Lung (tissue), 12 donors: ENCODE data around the gene RERE. TPM values are rescaled to one million over a fixed set of nuclear protein-coding genes. Genes with fewer than 3 reads are reported as not detected.

Source experiments
- ATAC-seq: fragments of 200-7000 bp; cut with Tn5 transposase; one replicate; pipeline ENCODE4 v1.9.1; 2020; ENCODE audit warnings: moderate number of reproducible peaks; ENCODE audit not compliant: insufficient read depth, low FRiP score
- DNase-seq, 3 donors: peaks; one replicate each; pipeline ENCODE4 v3.0.0-alpha.2; 2013 to 2017
- H3K27ac ChIP-seq, 2 donors: one replicate each; pipeline ENCODE4 v1.5.1; 2013; ENCODE audit warnings: mild to moderate bottlenecking in 2 of 2, moderate library complexity in 2 of 2, control low read depth in 1 of 2, inconsistent platforms in 1 of 2, low read depth in 1 of 2, low read length in 1 of 2
- H3K27me3 ChIP-seq, 3 donors: one replicate each; pipeline ENCODE4 v1.5.1; 2013; ENCODE audit warnings: low read length in 2 of 3; ENCODE audit not compliant: control insufficient read depth in 3 of 3, insufficient read depth in 3 of 3
- H3K36me3 ChIP-seq, 4 donors: one replicate each; pipeline ENCODE4 v1.5.1; 2013; ENCODE audit warnings: low read length in 4 of 4, mild to moderate bottlenecking in 1 of 4, moderate library complexity in 1 of 4; ENCODE audit not compliant: control insufficient read depth in 4 of 4, insufficient read depth in 4 of 4
- H3K4me1 ChIP-seq, 5 donors: one replicate each; pipeline ENCODE4 v1.5.1; 2013; ENCODE audit warnings: low read length in 5 of 5, mild to moderate bottlenecking in 2 of 5, moderate library complexity in 1 of 5; ENCODE audit not compliant: control insufficient read depth in 5 of 5, insufficient read depth in 5 of 5
- H3K4me3 ChIP-seq: one replicate; pipeline ENCODE4 v1.5.1; 2013; ENCODE audit warnings: mild to moderate bottlenecking, control low read depth, moderate library complexity
- H3K9ac ChIP-seq, 2 donors: one replicate each; pipeline ENCODE4 v1.5.1; 2013; ENCODE audit warnings: low read length in 2 of 2, control low read depth in 1 of 2; ENCODE audit not compliant: insufficient read depth in 1 of 2
- H3K9me3 ChIP-seq, 4 donors: one replicate each; pipeline ENCODE4 v1.5.1; 2013; ENCODE audit warnings: low read length in 3 of 4, mild to moderate bottlenecking in 1 of 4, moderate library complexity in 1 of 4; ENCODE audit not compliant: control insufficient read depth in 4 of 4, insufficient read depth in 3 of 4
- WGBS, 2 donors: extraction: QIAGEN DNeasy Blood & Tissue Kit; methylation state at CpG; one replicate each; pipeline ENCODE4 v1.1.7; 2013; 5-methylcytosine and 5-hydroxymethylcytosine counted together
- polyA plus RNA-seq, 2 donors: library from polyadenylated mRNA; stranded (reverse); fragments of 200-250 nt; gene quantifications; one replicate each; pipeline ENCODE4 v1.2.1, GENCODE V29; 2013
- total RNA-seq, 2 donors: library from RNA; depleted of rRNA in 1 of 2; stranded (reverse); fragments of >200 nt in 1 of 2; gene quantifications; one replicate each; pipeline ENCODE4 v1.2.1, GENCODE V29; 2014 to 2021
- TF ChIP-seq, protein P1 (sequence below): IDR thresholded peaks from 2 replicates; pipeline ENCODE4 v1.5.1; 2012; ENCODE audit warnings: mild to moderate bottlenecking; ENCODE audit errors: control extremely low read depth, extremely low read depth
- donor health status: control.
- donor health status: control.
- donor health status: Bipolar disorder and iron deficiency.
- donor health status: healthy.
- donor health status: DM: yes; HTN: yes; CAD: no.

Gene RERE
- total and polyA plus RNA-seq, 4 donors = 21.7 to 207 (median 57.5) TPM

GRCh38 chr1:8351693-8352470 is 465.6 kb downstream of the RERE start:
- H3K27me3 ChIP-seq = no peaks in the 10 kb centered on the region
- H3K9me3 ChIP-seq = no peaks in the 10 kb centered on the region
- H3K4me1 ChIP-seq = peaks cover 0 to 23% (median 0%) of the 10 kb centered on the region in 5 donors
- no peak for ATAC-seq
- DNase-seq = peak in 2 of 3 donors; percentile 43 to 54
- H3K36me3 ChIP-seq = peaks cover 0 to 33% (median 27%) of the 10 kb centered on the region in 4 donors
- no peak overlapping the region for H3K4me3 ChIP-seq
- H3K27ac ChIP-seq = no peak overlapping the region
- TF ChIP-seq, protein P1, sequence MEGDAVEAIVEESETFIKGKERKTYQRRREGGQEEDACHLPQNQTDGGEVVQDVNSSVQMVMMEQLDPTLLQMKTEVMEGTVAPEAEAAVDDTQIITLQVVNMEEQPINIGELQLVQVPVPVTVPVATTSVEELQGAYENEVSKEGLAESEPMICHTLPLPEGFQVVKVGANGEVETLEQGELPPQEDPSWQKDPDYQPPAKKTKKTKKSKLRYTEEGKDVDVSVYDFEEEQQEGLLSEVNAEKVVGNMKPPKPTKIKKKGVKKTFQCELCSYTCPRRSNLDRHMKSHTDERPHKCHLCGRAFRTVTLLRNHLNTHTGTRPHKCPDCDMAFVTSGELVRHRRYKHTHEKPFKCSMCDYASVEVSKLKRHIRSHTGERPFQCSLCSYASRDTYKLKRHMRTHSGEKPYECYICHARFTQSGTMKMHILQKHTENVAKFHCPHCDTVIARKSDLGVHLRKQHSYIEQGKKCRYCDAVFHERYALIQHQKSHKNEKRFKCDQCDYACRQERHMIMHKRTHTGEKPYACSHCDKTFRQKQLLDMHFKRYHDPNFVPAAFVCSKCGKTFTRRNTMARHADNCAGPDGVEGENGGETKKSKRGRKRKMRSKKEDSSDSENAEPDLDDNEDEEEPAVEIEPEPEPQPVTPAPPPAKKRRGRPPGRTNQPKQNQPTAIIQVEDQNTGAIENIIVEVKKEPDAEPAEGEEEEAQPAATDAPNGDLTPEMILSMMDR = no peak
- H3K9ac ChIP-seq = no peak overlapping the region
- WGBS, 2 donors = 71 to 79% methylated on average over 13 of the region's 13 CpGs

DNA sequence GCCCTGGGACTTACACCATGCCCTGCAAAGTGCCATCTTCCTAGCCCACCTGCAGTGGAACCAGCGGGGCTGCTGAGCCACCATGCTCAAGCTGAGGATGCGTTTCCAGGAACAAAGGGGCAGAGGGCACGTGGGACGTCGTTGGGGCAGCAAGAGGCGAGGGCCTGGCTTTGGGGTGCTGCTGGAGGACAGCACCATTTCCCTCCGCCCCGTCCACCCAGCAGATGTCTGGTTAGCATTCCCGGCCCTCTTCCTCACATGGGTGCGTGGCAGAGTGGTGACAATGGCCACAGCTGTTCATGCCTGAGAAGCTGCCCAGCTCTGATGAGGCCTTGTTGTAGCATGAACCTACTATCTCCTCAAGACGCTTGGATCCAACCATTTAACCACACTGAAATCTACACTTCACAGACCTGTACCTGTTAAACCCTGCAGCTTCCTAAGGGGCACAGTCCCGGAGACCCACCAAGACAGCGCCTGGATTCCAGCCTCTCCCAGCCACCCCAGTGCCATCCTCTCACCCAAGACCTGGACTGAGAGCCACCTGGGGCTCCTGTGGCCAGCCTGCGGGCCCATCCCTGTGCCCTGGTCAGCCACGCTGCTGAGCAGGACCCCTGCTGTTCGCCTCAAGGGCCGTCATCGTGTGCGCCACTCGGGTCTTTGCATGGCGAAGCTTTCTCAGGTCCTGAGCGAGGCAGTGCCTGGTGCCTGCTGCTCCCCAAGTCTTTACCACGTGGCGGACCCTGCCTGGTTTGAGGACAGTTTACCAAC is 466.3 kb downstream of the RERE start:
- ATAC-seq (no peak), DNase-seq (no peak)
- H3K36me3 ChIP-seq = peaks cover 0 to 26% (median 20%) of the 10 kb centered on the region in 4 donors
- H3K4me3 ChIP-seq = no peak overlapping the region
- WGBS, 2 donors = 92% methylated on average over 24 of the region's 24 CpGs
- TF ChIP-seq, protein P1 = no peak
- no peaks in the 10 kb centered on the region for H3K27me3 ChIP-seq
- no peak overlapping the region for H3K27ac ChIP-seq
- no peak overlapping the region for H3K9ac ChIP-seq
- peaks cover 0 to 25% (median 0%) of the 10 kb centered on the region in 5 donors for H3K4me1 ChIP-seq
- H3K9me3 ChIP-seq = no peaks in the 10 kb centered on the region

DNA sequence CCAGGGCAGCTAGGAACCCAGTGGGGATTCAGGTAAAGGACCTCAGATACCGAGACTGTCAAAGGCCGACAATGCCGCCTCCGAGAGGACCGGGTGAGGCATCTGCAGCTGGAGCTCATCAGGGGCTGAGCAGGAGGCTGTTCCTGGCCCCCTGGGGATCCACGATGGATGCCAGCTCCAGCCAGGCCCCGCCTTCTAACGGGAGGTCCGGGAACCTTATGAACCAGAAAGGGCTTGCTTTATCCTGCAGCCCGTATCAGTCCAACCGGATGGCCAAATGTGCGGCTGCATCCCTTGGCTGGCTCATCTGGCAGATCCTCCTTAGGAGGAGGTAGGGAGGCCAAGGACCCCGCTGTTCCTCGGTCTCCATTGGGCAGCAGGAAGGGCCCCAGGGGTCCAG is 467.5 kb downstream of the RERE start:
- H3K4me1 ChIP-seq = peaks cover 0 to 25% (median 0%) of the 10 kb centered on the region in 5 donors
- ATAC-seq (no peak), DNase-seq (no peak)
- no peaks in the 10 kb centered on the region for H3K27me3 ChIP-seq
- H3K9ac ChIP-seq = no peak overlapping the region
- H3K36me3 ChIP-seq = peaks cover 0 to 16% (median 11%) of the 10 kb centered on the region in 4 donors
- 67 to 90% methylated on average over 14 of the region's 14 CpGs for WGBS, 2 donors
- no peak overlapping the region for H3K27ac ChIP-seq
- TF ChIP-seq, protein P1 = no peak
- no peaks in the 10 kb centered on the region for H3K9me3 ChIP-seq
- H3K4me3 ChIP-seq = no peak overlapping the region
